Stimulated activated CD4-positive, alpha-beta T cell treated with anti-CD3 and anti-CD28 coated beads, Interleukin-1b, Interleukin-23, amount 100 ng/mL, for 1 hour (primary cell): ENCODE data around the gene SLC25A11.
A peak's percentile ranks its signal among the peaks of the same experiment; 100 is the strongest.

Source experiments
- DNase-seq, 2 donors: peaks; one replicate each; pipeline ENCODE4 v3.0.0-alpha.2; 2020; ENCODE audit warnings: low read depth in 2 of 2

Gene SLC25A11

DNA sequence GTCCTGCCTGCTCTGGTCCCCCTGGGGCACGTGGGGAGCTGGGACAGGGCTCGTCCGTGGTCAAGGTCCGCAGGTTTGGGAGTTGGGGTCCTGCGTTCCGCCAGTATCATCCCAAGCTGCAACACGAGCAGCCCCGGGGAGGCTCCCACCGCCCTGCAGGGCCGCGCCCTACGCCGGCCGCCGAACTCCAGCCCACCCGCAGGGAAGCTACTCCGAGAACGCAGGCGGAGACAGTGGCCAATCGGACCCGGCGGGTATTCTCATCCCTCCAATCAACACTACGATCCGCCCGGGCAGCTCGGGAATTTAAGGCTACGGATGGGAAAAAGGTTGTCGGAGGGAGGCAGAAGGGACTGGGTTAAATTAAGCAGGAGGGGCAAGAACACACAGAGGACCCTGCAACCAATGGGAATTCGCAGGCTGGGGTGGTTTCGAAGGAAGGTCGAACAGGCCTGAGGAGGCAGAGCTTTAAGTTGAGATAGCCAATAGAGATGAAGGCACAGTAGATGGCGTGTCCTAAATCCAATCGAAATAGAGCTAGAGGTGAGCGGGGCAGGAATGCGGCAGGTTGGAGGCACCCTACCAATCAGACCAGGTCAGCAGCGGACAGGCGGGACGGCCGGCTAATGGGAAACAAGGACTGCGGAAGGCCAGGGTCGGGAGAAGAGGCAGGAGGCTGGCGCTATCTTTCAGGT lies 27.1 kb upstream of the SLC25A11 start:
- DNase-seq = peak; percentile 74 to 92

DNA sequence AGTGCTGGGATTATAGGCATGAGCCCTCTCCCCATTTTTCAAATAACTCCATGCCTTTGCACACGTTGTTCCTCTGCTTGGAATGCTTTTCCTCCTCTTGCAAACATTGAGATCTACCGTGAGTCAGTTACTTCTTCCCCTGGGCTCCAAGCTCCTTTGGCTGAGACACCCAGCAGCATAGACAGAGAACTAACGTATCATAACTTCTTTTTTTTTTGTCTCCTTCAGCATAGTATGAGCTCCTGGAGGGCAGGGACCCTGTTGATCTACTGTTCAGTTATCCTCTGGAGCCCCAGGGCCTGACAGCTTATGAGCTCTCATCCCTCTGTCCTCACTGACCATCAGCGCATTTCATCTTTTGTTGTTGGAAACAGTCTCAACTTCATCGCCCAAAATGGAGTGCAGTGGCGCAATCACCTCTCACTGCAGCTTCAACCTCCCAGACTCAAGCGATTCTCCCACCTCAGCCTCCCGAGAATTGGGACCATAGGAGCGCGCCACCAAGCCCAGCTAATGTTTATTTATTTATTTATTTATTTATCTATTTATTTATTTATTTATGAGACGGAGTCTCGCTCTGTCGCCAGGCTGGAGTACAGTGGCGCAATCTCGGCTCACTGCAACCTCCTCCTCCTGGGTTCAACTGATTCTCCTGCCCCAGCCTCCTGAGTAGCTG lies 25.6 kb upstream of the SLC25A11 start:
- DNase-seq = no peak

DNA sequence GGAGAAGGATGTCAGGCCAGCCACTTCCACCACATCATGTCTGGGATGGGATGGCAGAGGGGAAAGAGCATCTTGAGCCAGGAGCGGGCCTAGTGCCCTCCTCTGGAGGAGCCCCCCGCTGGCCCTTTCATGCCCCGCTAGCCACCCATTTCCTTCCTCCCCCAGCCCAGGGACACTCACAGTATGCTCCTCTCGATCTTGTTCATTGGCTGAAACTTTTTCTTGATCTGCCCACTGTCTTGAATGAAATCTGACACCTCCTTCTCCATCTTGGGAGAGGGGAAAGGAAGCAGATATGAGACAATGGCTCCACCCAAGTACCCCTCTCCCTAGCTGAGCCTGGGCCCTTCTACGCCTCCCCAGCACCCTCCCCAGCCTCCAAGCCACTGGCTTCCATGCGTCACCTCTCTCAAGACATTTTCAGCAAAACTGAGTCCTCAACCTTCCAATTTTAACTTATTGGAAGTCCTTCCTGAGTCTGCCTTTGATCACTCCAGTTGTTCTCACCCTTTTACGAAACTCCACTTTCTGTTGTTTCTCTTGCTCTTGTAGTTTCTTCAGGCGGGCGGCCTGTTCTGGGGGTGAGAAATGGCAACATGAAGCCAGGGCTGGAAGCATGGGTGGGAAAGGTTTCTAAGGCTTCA lies 20.6 kb upstream of the SLC25A11 start:
- no peak for DNase-seq

DNA sequence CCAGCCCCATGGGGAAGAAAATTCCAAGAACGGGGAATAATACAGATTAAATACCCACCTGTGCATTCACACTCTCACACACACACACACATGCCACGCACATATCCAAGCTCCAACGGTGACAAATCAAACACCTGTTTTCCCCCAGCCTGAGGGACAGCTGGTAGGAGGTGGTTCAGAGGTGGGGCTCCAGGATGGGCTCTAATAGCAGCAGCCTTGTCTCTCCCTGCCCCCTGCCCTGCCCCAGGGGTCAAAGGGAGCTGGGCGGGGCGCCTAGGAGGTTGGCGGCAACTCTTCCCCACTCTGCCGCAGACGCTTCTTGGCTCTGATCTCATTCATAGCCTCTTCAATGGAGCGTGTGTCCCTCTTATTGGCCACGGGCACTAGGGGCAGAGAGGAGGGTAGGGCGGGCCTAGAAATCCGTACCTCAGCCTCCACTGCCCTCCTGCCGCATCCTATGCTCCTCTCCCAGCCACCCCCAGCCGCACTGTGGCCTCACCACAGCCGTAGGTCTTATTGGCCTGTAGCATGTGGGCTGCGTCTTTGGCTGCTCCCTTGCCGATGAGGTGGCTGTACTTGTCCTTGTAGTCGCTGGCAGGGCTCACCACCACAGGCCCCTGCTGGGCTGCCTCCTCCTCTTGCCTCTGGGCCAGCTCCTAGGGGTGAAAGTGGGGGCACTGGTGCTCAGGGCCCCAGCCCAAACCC lies 19.6 kb upstream of the SLC25A11 start:
- DNase-seq = no peak

DNA sequence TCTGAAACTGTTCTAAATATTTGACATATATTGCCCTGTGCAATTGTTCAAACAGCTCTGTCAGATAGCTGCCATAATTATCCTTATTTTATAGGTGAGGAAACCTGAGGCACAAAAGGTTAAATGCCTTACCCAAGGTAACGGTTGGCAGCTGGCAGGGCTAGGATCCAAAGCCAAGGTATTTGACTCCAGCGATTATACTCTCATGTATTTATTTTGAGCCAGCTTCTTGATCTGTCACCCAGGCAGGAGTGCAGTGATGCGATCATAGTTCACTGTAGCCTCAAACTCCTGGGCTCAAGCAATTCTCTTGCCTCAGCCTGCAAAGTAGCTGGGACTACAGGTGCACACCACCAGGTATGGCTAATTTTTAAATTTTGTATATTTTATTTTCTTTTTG lies 18.3 kb upstream of the SLC25A11 start:
- DNase-seq = no peak

DNA sequence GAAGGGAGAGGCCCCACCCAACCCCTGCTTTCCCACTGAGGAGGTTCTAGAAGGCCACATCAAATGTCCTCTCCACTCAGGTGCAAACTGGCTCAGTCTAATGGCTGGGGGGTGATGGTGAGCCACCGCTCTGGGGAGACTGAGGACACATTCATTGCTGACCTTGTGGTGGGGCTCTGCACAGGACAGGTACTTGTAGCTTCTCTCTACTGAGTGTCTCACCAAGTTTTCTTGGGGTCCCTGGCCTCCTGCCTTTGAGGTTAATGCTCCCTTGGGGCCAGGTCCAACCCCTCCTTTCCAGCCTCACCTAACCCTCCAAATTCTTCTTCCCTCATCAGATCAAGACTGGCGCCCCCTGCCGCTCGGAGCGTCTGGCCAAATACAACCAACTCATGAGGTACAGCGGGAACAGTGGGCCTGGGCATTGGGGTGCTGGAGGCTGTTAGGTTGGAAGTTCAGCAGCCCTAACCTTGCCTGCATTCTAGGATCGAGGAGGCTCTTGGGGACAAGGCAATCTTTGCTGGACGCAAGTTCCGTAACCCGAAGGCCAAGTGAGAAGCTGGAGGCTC lies 16.7 kb upstream of the SLC25A11 start:
- no peak for DNase-seq

DNA sequence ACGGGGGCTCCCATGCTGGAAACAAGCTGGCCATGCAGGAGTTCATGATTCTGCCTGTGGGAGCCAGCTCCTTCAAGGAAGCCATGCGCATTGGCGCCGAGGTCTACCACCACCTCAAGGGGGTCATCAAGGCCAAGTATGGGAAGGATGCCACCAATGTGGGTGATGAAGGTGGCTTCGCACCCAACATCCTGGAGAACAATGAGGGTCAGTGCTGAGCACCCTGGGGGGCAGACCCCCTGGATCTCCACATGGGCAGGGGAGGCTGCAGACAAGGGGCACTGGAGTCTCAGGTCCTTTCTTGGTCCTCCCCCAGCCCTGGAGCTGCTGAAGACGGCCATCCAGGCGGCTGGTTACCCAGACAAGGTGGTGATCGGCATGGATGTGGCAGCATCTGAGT lies 15.2 kb upstream of the SLC25A11 start:
- DNase-seq = no peak

DNA sequence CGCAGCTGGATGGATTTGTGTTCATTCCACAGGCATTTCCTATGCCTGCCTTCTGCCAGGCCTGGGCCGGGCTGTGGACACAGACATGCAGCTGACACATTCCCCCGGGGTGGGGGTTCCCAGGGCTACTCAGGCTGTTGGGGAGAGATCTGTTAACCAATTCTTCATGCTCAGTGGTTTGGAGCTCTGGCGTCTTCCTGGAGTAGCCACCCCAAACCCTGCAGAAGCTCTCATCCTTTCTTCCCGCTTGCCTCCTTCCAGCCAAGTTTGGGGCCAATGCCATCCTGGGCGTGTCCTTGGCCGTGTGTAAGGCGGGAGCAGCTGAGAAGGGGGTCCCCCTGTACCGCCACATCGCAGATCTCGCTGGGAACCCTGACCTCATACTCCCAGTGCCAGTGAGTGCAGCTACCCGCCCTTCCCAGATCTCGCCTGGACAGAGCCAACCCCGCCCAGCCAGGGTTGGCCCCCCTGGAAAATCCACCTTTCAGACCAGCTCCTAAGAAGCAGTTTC lies 13.7 kb upstream of the SLC25A11 start:
- no peak for DNase-seq

DNA sequence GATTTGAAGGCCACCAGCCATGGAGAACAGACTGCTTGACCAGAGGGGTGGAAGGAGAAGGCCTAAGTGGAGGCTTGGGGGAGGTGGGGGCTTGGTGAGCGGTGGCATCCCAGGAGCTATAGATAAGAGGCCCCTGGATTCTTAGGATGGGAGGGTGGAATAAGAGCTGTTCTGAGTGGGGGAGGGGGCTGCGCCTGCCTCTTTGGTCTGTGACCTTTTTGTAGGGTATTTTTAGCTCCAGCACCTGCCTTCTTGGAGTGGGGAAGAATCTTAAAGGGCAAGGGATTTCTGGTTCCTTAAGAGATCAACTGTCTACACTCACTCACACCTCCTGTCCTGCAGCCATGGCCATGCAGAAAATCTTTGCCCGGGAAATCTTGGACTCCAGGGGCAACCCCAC lies 11.6 kb upstream of the SLC25A11 start:
- no peak for DNase-seq

DNA sequence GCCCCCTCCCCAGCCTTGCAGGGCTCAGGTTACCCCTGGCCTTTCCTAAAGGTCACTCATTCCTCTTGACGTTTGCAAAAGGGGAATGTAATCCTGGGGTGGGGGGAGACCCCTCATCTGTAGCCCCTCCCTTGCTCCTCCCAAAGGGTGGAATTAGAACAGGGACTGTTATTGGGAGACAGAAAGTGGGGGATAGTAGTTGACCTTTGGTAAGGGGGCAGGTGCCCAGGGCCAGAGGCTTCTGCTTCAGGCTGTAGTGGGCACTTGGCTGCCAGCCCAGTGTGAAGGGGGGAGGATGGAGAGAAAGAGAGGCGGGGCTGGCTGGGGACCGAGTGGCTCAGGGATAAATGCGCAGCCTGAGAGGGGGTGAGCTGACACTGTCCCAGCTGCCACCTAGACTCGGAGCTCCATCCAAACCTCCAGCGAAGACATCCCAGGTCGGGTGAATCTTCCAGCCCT lies 10.9 kb upstream of the SLC25A11 start, which contains the start of gene ENO3:
Gene ENO3, plus strand, starts transcription at position 374 of the 459 bp plus-strand sequence. CDS start 711 bp downstream, outside the sequence.
- DNase-seq = no peak

DNA sequence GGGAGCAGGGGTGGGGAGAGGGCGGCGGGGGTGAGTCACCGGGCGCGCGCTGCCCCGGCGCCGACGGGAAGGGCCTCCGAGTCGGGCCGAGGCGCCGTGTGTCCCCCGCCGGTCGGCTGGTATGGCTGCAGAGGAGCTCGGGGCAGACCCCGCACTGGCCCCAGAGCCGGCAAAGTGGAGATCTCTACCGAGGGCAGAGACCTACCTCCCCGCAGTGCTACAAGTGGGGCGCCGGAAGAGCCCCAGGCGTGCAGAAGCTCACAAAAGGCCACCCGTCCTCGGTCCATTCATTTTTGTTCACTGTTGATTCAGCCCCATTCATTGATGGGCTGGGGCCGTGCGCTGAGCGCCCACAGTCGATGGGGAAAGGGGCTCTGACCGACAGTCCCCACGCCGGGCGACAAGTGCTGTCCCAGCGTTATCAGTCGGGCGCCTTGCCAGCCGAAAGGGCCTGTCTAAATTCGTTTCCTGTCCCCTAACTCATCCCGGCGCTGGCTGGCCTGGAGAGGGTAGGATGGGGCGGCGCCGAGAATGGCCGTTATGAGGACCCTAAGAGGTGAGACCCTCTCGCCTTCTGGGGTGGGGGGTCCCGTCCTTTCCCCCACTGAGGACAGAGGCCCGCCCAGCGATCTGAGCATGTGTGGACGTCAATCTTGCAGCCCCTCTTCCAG lies 10.4 kb upstream of the SLC25A11 start:
- no peak for DNase-seq

DNA sequence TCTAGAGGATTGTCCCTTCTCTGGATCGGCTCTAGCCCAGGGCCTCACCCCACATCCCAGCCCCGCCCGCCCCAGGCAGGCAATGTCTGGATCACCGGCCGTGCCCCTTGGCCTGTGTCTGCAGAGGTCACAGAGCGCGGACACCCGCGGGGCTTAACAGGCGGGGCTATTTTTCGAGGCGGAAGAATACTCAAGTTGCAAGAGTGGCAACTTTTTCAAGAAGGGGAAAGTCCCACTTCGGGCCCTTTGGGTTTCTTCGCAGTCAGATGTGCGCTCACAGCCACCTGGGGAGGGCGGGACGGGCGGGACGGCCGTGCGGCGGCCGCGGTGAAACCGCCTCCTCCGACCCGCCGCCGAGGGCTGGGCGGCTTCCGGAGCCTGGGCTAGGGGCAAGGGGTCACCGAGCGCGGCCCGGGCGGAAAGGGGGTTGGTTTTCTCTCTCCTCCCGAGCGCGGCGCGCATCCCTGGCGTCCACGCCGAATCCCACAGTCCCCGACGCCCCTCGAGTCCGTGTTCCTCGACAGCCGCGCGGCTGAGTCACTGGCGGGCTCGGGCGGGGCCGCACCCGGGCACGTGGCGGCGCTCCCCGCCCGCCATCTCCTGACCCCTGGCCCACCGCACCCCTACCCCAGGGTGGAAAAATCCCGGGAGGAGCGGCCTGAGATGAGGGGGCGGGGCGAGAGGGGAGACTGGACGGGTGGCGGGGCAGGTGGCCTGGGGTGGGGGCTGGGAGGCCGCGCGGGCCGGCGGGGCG lies 9.7 kb upstream of the SLC25A11 start:
- peak in 1 of 2 donors; percentile 56 for DNase-seq

DNA sequence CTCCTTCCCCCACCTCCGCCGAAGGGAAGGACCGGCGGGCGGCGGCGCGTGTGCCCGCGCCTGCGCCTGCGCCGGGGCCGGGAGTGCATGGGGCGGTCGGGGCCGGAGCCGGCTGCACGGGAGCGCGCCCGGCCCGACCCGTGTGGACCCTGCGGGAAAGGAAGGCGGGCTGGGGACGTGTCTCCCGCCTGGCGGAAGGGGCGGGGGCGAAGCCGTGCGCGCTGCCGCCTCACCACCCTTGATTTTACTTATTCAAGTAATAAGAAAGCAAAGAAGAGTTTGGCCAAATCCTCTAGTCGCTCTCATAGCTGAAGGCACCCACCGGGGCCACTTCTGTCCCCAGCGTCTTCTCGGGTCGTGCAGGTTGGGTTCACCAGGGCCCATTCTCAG lies 9.1 kb upstream of the SLC25A11 start:
- DNase-seq = no peak

DNA sequence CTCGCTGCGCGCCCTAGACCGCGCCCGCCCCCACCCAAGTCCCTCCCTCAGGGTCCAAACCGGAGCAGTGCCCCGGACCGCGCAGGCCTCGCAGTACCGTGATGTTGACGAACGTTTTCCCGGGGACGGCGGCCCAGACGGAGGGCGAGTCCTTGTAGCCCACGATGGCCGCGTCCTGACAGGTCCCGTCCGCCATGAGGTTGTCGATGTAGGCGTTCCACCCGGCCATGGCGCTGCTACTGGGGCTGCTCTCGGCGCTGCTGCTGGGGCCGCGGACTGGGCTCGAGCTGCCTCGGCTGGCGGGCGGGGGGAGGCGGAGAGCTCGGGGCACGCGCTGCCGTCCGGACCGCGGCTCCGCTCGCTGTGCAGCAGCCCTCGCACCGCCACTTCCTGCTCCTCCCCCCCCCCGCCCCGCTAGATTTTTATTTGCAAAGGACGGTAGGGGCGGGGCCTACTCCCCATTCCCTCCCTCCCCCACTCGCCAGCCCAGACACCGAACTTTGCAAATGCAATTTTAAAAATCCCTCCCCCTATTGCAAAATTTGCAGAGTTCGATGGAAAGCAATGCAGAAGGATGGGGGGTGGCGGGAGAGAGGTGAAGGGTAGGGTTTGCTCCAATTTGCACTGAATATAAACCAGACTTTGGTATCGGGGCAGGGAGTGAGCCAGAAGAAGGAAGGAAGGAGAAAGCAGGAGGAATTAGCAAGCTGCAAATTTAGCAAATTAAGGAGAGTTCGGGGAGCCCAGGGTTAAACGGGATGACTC lies 8.5 kb upstream of the SLC25A11 start, which contains the start of gene PFN1:
Gene PFN1, minus strand, starts transcription at position 365 of the 765 bp plus-strand sequence. Its CDS starts 136 bp downstream, at position 229.
- peak; percentile 78 to 82 for DNase-seq

DNA sequence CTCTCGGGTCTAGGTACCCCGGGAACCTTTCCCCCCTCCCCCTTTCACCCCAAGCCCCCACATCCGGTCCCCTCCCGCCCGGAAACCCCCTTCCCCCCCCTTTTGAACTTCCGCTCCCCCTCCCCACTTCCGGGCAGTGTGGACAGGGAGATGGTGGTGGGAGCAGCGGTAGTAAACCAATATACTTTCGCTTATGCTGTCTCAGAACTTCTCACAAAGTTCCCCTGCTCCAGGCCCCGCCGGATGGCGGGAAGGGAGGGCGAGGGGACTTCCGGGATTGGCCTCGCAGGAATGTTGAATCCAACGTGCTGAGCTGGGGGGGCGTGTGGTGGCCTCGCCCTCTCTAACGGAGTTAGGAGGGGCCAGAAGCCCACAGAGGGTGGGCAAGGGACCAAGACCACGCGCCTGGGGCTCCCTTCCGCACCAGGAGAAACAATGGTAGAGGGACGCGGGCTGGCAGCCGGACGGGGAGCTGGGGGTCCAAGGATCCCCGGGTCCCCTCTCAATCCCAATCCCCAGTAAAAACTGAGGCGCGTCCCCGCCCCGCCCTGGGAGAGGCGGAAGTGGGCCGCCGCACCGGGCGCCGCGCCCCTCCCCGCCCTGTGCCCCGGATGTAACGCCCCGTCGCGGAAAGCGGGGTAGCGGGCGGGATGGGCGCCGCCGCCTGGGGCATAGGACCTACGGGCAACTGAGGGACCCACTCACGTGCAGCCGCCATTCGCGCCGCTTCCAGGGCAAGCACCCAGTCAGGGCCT lies 7.7 kb upstream of the SLC25A11 start:
- DNase-seq = no peak

DNA sequence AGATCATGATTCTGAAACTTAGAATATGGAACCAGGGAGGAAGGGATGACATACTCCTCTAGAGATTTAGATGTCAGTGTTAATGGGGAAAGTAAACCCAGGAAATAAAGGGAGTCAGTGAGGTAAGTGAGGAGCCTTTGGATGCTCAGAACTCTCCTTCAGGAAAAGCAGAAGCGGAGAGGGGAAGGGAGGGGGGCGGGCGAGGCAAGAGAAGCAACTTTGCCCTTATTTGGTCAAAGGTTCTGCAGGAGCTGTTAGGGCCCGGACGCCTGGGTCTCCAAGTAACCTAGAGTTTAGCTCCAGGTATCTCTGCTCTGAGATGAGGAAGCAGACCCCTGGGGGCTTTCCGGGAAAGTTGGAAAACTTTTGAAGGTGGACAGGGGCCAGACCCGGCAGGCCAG lies 7.2 kb upstream of the SLC25A11 start:
- no peak for DNase-seq

DNA sequence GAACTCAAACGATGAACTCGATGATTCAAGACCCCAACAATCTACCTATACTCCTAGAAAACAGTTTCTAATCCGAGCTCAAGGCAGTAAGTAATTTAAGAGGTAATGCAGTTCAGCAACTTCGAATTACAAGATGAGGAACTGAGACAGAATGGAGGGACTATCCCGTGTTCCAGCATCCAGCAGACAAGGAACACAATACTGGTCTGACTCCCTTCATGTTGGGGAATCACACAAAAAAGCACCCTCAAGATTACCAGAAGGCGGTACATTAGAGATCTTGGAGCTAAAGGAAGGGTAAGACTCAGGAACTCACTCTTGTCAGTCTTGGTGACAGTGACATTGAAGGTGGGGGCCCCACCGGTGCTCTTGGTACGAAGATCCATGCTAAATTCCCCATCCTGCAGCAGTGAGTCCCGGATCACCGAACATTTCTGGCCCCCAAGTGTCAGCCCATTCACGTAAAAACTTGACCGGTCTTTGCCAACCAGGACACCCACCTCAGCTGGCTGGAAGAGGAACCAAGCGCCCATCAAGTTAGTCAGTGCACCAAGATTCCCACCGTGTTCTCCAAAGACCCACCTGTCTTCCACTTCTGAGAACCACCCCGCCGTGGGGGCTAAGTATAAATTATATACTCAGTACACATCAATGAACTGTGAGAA lies 6.6 kb upstream of the SLC25A11 start:
- DNase-seq = no peak

DNA sequence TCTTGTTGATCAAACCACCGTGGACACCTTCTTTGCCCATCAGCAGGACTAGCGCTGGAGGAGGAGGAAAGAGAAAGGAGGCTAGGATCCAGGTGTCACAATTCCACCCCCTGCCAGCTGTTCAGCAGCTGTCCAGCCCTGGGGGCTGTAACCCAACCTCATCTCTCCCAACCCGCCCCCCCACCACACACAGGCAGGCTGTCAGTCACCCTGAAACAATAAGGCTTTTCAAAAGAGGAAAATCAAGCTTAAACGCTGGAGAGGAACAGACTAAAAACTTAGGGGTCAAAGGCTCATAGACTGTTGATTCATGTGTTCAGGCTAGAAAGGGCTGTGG lies 6.1 kb upstream of the SLC25A11 start:
- no peak for DNase-seq
